PC-3 (cell line): Measurements from ENCODE around the gene QARS1. TPM values are rescaled to one million over a fixed set of nuclear protein-coding genes. Genes with fewer than 3 reads are reported as not detected.

Source experiments
- ATAC-seq: fragments of 200-7000 bp; cut with Tn5 transposase; 2 replicates; pipeline ENCODE4 v1.9.1; 2020; ENCODE audit warnings: mild to moderate bottlenecking, moderate library complexity
- BruUV-seq: library from RNA; stranded (reverse); fragments of 400-500 nt; replicated peaks from 2 replicates; lab custom pipeline; 2021; lab: Mats Ljungman, UMichigan
- CTCF ChIA-PET: fragments of 300-600 bp; sonication (Branson Sonifier 250); formaldehyde crosslinking; loops from one replicate; lab custom pipeline; 2022; ENCODE audit warnings: antibody characterized with exemption; lab: Charles Lee
- POLR2A ChIA-PET: fragments of 300-600 bp; sonication (Branson Sonifier 250); formaldehyde crosslinking; loops from one replicate; lab custom pipeline; 2022; ENCODE audit warnings: antibody characterized with exemption; ENCODE audit not compliant: unreplicated experiment; lab: Charles Lee
- DNase-seq: peaks from one replicate; pipeline ENCODE4 v3.0.0-alpha.2; 2015
- H2AFZ ChIP-seq: fragments of 300-600 bp; sonication (generic); 2 replicates; pipeline ENCODE4 v1.6.0; 2016; ENCODE audit warnings: antibody characterized with exemption, low read length
- H3F3A ChIP-seq: fragments of 300-600 bp; sonication (generic); one replicate; pipeline ENCODE4 v1.6.0; 2017; ENCODE audit warnings: antibody characterized with exemption, low read length, control low read depth, mild to moderate bottlenecking; ENCODE audit not compliant: unreplicated experiment
- H3K27ac ChIP-seq: fragments of 300-600 bp; sonication (generic); 2 replicates; pipeline ENCODE4 v1.5.1; 2016; ENCODE audit warnings: mild to moderate bottlenecking, low read length
- H3K27me3 ChIP-seq: fragments of 300-600 bp; sonication (generic); 2 replicates; pipeline ENCODE4 v1.6.1; 2016; ENCODE audit warnings: low read length, mixed read lengths
- H3K36me3 ChIP-seq: fragments of 300-600 bp; sonication (generic); 2 replicates; pipeline ENCODE4 v1.6.1; 2016; ENCODE audit warnings: low read depth, mixed run types, low read length, mixed read lengths
- H3K4me1 ChIP-seq: fragments of 300-600 bp; sonication (generic); 2 replicates; pipeline ENCODE4 v1.5.1; 2016; ENCODE audit warnings: low read length; ENCODE audit not compliant: insufficient read depth
- H3K4me2 ChIP-seq: fragments of 300-600 bp; sonication (generic); 2 replicates; pipeline ENCODE4 v1.6.0; 2016; ENCODE audit warnings: low read length
- H3K4me3 ChIP-seq: fragments of 300-600 bp; sonication (generic); 2 replicates; pipeline ENCODE4 v1.5.1; 2016; ENCODE audit warnings: mild to moderate bottlenecking, low read length, mixed read lengths
- H3K79me2 ChIP-seq: fragments of 300-600 bp; sonication (generic); 2 replicates; pipeline ENCODE4 v1.6.1; 2017; ENCODE audit warnings: low read length, mixed read lengths
- H3K9ac ChIP-seq: fragments of 300-600 bp; sonication (generic); 2 replicates; pipeline ENCODE4 v1.6.0; 2016; ENCODE audit warnings: mild to moderate bottlenecking, low read length
- H3K9me2 ChIP-seq: fragments of 300-600 bp; sonication (generic); replicated peaks from 2 replicates; pipeline ENCODE4 v1.6.1; 2016; ENCODE audit warnings: mixed run types, low read length, mixed read lengths
- H3K9me3 ChIP-seq: fragments of 300-600 bp; sonication (generic); 2 replicates; pipeline ENCODE4 v1.6.1; 2016; ENCODE audit warnings: low read length, mixed read lengths
- H4K20me1 ChIP-seq: fragments of 300-600 bp; sonication (generic); 2 replicates; pipeline ENCODE4 v1.6.1; 2016; ENCODE audit warnings: low read length, mixed read lengths
- EZH2 ChIP-seq: fragments of 300-600 bp; sonication (generic); IDR thresholded peaks from one replicate; pipeline ENCODE4 v1.6.1; 2017; ENCODE audit warnings: antibody characterized with exemption, mild to moderate bottlenecking, low read length; ENCODE audit not compliant: unreplicated experiment
- EZH2phosphoT487 ChIP-seq: fragments of 300-600 bp; sonication (generic); IDR thresholded peaks from 2 replicates; pipeline ENCODE4 v1.6.1; 2018; ENCODE audit warnings: mild to moderate bottlenecking, antibody characterized with exemption, low read length, borderline replicate concordance
- intact Hi-C: fragments of 100-400 bp; cut with micrococcal nuclease; formaldehyde crosslinking; loops from 2 replicates; pipeline ENCODE4 v1.9.0; 2023
- total RNA-seq: library from RNA; depleted of rRNA; stranded (reverse); fragments of >200 nt; gene quantifications from 2 replicates; pipeline ENCODE4 v1.2.3, GENCODE V29; 2014
- TF ChIP-seq, protein P1 (sequence below): fragments of 300-600 bp; sonication (generic); conservative IDR thresholded peaks from 2 replicates; pipeline ENCODE4 v1.5.1; 2017; ENCODE audit warnings: antibody characterized with exemption, low read depth, mild to moderate bottlenecking, low read length

QARS1 gene
- total RNA-seq, 1 experiment from 2014 or later, result 316 TPM

DNA sequence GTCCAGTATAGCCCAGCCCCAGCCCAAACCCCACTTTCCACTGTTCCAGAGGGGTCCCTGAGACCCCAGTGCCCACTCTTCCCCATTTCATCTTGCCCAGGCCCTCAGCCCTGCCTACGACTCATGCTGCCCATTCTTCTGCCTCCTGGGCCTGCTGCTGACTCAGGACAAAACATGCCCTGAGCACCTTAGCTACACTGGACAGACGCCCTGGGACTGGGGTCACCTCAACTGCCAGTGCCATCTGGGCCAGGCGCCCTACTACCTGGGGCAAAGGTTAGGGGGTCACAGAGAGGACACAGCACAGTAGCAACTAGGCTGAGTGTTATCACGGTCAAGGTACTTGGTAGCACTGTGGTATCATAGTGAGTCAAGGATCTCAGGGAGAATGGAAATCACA is 30.9 kb upstream of the QARS1 start:
- H3K79me2 ChIP-seq, result peaks cover 24% of the 10 kb centered on the region
- TF ChIP-seq, protein P1, sequence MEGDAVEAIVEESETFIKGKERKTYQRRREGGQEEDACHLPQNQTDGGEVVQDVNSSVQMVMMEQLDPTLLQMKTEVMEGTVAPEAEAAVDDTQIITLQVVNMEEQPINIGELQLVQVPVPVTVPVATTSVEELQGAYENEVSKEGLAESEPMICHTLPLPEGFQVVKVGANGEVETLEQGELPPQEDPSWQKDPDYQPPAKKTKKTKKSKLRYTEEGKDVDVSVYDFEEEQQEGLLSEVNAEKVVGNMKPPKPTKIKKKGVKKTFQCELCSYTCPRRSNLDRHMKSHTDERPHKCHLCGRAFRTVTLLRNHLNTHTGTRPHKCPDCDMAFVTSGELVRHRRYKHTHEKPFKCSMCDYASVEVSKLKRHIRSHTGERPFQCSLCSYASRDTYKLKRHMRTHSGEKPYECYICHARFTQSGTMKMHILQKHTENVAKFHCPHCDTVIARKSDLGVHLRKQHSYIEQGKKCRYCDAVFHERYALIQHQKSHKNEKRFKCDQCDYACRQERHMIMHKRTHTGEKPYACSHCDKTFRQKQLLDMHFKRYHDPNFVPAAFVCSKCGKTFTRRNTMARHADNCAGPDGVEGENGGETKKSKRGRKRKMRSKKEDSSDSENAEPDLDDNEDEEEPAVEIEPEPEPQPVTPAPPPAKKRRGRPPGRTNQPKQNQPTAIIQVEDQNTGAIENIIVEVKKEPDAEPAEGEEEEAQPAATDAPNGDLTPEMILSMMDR, result no peak
- no peak for TF ChIP-seq EZH2
- no peak for TF ChIP-seq EZH2phosphoT487
- H3K27me3 ChIP-seq, result no peaks in the 10 kb centered on the region
- ATAC-seq, result no peak
- CTCF ChIA-PET, result no interaction called here
- H3K4me1 ChIP-seq, result peaks cover 12% of the 10 kb centered on the region
- H3K36me3 ChIP-seq, result no peaks in the 10 kb centered on the region
- no peak overlapping the region for H3K27ac ChIP-seq
- no peaks in the 10 kb centered on the region for H3F3A ChIP-seq
- no peaks in the 10 kb centered on the region for H3K9me3 ChIP-seq
- H3K9me2 ChIP-seq, result no peaks in the 10 kb centered on the region
- no peaks in the 10 kb centered on the region for H4K20me1 ChIP-seq
- H3K4me2 ChIP-seq, result no peak overlapping the region
- intact Hi-C loops, result no loop called here
- no peak overlapping the region for H3K4me3 ChIP-seq
- no peak overlapping the region for H3K9ac ChIP-seq
- DNase-seq, result no peak
- POLR2A ChIA-PET, result no interaction called here
- H2AFZ ChIP-seq, result no peak overlapping the region
- BruUV-seq, result no TSS peak

DNA sequence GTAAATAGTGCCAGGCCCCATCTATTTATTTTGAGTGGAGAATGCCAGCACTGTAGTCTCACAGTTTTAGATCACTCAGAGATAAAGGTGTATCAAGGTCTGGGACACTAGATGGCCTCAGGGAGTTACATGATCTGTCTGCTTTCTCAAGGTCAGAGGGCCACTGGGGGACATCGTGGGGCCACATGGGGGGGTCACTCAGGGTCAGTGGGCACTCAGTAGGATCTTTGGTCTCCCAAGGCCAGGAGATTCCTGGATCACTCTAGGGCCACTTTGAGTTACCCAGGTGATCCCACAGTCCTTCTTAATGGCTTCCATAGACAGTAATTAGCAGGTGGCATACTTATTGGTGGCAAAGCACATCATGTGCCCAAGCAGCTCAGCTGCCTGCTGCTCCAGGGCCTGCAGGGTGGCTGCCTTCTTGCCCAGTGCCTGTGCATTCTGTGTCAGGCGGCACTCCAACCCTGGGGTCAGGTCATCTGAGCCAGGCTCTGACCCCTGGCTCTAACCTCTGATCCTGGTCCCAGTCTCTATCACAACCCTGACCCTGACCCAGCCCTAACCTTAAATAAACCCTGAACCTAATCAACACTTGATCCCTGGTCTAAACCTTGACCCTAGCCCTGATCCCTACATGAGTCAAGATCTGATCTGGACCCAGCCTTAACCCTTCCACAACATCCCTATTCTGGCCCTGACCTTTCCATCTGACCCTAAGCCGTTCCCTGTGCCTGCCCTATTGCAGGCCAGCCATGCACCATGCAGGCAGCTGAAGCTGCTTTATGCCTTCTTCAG is 30.1 kb upstream of the QARS1 start:
- ATAC-seq, result no peak
- Histone ChIP-seq H3F3A (no peaks in the 10 kb centered on the region), H3K9me2 (no peaks in the 10 kb centered on the region), H2AFZ (no peak overlapping the region), H3K27ac (no peak overlapping the region), H3K27me3 (no peaks in the 10 kb centered on the region), H3K4me2 (0 out of 2 replicates have a peak overlapping the region, but pooled peaks have one; percentile 99), H4K20me1 (no peaks in the 10 kb centered on the region), H3K9ac (no peak overlapping the region), H3K4me1 (peaks cover 12% of the 10 kb centered on the region), H3K79me2 (peaks cover 25% of the 10 kb centered on the region), H3K9me3 (no peaks in the 10 kb centered on the region), H3K36me3 (no peaks in the 10 kb centered on the region; the same call in 1 of the 2 replicates), H3K4me3 (no peak overlapping the region)
- TF ChIP-seq, protein P1, result no peak; the same call in 1 of the 2 replicates
- no peak for TF ChIP-seq EZH2phosphoT487
- TF ChIP-seq EZH2, result no peak
- CTCF ChIA-PET, result no interaction called here
- BruUV-seq, result no TSS peak
- no peak for DNase-seq
- intact Hi-C loops, result loop anchor here (5.0 kb wide), 1 partner anchor 278 kb away; the partner anchor contains the start of genes RHOA and TCTA
- POLR2A ChIA-PET, result interaction anchor here (0.6 kb wide), 1 partner anchor 97 kb away, joined by 10 read pairs; no protein-coding TSS in a partner anchor
